NOMO-1 treated with dmso at 0.1 percent for 144 hours (cell line): ENCODE measurements around the gene RNASE8.

Experiments
- DNase-seq: peaks from one replicate; lab custom pipeline; 2025; ENCODE audit not compliant: unreplicated experiment; lab: John Stamatoyannopoulos, UW

RNASE8 gene

DNA sequence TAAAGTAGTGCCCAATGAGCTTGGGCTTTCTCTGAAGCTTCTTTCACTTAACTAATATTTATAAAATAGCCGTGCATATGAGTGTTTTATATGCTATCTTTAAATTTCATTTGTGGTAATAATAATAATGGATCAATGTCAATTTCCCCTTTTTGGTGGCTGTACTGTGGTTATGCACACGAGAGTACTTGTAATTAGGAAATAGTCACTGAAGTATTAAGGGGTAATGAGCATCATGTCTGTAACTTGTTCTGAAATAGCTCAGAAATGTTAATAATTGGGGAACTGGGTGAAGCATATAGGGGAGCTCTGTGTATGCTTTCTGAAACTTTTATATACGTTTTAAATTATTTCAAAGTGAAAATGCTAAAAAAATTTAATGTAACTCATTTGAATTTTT, 7.0 kb upstream of the RNASE8 start:
- no peak for DNase-seq

DNA sequence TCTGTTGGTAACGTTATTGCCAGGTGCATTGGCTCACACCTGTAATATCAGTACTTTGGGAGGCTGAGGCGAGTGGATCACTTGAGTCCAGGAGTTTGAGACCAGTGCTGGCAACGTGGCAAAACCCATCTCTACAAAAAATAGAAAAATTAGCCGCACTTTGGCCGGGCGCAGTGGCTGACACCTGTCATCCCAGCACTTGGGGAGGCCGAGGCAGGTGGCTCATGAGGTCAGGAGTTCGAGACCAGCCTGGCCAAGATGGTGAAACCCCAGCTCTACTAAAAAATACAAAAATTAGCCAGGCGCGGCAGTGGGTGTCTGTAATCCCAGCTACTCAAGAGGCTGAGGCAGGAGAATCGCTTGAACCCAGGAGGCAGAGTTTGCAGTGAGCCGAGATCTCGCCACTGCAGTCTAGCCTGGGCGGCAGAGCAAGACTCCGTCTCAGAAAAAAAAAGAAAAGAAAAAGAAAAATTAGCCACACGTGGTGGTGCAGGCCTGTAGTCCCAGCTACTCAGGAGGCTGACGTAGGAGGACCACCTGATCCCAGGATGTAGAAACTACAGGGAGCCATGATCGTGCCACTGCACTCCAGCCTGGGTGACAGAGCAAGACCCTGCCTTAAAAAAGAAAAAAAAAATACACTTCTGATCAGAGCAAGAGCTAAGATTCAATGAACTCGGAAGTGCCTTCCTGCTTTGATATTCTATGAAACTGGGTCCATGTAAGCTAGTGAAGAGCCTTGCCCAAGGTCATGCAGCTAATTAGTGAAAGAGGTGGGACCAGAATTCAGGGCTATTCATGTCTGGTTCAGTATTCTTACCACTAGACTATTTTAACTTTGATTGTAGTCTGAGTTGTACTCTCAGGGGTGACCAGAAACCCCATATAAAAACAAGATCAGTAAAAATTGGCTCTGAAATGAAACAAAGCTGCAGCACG, 4.2 kb upstream of the RNASE8 start:
- no peak for DNase-seq

DNA sequence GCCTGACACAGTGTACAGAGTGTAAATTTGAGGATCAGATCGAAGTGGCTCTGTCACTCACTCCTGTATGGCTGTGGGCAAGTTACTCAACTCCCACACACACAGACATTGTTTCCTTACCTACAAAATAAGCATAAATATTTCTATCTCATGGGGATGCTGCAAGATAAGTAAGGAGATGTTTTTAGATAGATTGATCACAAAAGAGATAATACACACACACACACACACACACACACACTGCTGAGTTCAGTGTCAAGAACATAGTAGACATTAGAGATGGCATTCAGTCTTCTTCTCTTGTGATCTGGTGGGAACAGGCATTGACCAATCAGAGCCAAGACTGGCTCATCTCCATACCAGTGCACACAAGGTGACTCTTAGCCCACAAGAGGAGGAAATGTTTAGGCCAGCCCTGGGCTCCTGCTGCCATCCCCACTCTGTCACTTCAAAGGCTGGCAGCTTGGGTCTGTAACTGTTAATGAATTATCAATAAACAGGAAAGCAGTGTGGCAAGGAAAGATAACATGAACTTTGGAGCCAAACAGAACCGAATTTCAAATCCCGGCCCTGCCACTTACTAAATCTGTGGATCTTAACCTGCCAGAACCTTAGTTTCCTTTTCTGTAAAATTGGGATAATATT, 3.4 kb upstream of the RNASE8 start:
- no peak for DNase-seq

DNA sequence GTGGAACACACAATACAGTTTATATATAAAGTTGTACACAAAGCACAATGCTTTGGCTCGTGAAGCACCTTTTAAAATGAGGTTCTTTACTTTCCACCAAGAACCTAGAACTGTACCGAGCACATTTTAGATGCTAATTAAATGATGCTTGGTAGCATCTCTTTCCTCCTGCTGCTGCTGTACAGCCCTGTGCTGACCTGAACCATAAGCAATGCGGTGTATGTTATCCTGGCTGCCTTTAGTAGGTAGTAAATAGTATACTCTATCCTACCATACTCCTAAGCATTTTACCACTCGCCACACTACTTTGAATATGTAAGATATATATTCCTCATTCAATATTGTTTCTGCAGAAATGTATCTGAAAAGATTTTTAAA, 2.9 kb upstream of the RNASE8 start:
- DNase-seq, result no peak

DNA sequence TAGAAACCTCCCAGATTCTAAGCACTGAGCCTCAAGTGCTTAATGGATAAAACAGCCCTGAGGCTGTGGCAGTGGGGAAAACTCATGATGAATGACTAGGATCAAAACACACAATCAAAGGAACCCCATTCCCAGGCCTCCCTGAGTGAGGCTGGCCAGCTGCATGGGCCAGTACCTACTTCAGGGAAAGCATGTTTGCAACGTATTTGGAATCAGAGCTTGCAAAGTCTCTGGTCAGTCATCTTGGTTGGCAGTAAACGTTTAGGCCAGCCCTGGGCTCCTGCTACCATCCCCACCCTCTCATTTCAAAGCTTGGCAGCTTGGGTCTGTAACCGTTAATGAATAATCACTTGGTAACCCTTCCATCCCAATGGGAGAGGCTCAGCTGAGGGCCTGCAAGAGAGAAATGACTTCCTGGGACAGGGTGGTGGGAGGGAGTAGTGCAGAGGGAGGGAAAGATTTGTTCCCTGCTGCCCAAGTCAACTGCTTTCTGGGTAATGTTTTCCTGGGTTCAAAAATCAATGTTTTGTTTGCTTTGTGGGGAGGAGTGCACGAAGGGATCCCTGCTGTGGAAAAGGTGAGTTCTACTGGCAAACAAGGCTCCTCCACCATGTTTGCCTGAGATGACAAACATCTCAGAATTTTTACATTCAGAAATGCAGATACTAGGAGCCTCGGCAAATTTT, 2.0 kb upstream of the RNASE8 start:
- no peak for DNase-seq

DNA sequence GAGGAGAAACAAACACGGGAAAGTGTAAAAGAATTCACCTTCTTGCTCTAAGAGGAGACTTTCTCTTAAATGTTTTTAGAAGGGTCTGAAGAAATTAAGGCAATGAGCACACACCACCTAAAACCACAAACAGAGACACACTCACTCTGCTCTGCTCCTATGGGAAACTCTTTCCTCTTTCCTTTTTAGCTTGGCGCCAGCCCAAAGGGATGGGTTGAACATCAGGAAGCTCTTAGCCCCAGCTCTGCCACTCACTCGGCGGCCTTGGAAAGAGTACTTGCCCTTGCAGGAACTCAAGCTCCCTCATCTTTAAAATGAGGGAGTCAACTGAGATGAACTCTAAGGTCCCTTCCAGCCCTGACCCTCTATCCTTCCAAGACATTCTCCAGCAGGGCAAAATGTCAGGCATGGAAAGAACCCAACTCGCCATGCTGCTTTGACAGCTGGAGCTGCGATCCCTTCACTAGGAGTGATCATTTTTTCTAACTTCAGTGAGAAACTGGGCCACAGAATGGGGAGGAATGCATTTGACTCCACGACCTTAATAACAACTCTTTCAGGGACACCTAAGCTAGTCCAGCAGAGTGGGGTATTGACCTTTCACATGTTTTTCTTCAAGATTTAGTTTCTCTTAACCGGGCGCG, 980 bp upstream of the RNASE8 start:
- DNase-seq, result no peak

DNA sequence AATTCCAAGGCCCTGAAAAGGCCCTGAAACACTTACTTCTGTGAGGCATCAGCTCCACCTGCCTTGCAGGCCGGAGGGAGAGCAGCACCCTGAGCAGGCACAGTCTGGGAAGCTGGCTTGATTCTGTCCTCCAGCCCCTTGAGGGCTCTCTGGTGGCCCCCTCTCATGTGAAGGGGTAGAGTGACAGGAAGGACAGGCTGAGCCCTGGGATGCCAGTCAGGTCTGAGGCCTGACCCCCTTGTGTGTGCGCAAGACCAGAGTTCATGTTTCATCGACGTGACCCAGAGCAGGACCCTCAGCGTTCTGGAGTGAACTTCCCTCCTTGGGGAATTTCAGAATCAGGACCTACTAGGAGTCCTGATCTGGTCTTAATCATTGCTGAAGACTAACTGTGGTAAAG, 1.3 kb downstream of the RNASE8 start:
- no peak for DNase-seq

DNA sequence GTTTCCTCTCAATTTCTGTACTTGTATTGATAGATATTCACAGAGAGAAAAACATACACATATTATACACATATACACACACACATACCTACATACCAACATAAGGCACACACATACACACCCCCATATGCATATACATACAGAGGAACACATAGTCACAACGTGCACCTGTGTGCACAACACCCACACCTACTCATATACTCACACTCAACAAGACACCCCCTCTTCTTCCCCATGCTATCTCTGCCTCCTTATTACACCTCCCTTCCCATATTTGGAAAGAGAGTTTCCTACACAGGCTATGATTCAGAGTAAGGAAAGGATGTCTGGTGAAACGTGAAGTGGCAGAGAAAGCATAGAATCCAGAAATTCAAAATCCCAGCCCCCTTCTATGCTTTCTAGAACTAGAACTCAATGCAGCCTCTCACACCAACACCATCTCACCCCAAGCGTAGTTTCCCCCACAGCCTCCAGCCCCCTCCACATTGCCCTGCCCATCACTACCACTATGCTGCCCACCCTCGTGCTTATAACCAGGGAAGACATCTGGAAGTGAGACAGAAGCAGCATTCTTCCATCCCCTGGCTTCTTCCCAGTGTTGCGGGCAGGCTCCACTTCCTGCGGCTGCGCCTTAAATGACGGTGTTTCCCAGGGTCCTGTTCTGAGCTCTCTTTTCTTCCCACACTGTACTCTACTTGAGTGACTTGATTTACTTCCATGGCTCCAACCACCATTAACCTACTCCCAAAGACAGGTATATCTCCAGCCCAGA, 2.4 kb downstream of the RNASE8 start:
- DNase-seq, result no peak

DNA sequence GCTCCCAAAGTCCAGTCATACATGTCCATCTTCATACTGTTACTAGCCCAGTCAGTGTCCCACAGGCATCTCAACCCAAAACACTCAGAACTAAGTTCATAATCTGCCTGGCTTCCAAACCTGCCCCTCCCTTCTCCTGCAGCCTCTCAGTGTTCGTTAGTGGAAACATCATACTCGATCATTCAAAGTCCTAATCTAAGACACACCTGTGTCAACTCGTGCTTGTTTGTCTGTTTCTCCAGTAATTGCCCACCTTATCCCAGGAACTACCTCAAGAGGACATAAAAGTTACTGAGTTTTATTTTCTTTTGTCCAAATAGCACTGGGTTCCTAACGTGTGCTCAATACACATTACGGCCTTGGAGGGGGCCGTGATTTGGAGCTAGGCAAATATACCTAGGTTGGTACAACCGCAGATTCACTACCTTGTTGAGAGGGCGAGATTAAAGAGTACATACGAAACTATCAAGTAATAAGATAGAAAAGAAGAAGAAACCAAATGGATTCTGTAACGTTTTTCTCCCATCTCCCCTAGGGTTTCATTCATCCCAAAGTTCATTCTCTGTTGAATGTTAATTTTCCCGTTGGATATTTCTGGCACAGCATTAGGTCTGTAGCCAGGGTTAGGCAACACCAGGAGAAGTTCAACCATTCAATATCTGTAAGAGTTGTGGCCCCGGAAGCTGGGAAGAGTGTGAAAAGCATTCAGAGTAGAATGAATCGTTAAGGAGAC, 3.2 kb downstream of the RNASE8 start:
- DNase-seq, result no peak

DNA sequence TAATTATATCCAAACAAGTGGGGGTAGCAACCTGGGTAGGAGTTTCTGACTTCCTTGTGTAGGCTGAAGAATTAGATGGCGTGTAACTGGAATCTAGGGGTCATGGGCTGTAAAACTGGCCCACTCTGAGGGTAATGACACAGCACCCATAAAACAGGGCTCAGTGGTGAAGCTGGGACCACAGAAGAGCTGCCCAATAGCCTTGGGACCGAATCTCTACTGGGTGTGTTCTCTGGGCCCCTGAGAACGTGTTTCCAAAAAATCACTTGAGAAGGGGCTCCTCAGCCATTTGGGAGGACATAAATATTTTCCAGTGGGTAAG, 3.7 kb downstream of the RNASE8 start:
- no peak for DNase-seq

DNA sequence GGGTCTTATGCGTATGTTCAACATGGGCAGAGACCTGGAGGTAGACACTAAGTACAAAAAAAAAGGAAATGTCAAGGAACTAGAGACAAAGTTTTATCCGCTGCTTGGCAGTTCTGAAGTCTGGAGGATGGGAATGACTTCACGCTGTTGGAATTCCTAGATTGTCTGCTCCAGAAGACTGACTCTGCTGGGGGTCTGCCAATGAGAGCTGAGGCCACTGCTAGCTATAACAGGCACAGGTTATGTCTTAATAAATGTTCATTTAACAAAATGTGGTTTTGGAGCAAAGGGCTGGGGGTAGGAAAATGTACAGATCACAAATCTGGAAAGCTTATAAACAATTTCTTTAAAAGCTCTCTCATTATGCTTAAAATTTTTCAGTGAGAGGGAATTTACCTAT, 5.9 kb downstream of the RNASE8 start:
- no peak for DNase-seq

DNA sequence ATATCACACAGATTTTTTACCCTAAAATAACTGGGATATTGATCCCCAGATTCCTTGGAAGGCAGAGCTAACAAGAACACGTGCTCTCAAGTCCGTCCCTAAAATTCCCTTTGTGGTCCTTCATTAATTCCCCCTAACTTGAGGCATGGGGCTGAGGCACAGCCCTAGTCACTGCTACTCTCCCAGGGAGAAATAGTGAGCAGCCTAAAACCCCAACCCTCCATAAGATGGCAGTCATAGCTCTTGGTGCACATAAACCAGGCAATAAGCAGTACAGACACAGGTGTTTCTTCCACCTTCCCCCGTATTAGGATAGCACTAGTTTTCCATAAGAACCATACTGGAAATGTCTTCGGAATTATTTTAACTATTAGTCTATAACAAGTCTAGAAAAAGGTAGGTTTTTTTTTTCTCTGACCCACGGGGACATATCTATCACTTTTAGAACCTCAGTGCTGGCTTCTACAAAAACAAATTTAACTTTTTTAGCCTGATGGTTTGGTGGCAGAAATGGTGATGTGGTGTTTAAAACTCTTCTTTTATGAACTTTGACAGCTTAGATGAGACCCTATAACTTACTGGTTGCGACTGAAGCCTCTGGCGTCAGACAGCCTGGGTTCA, 9.4 kb downstream of the RNASE8 start:
- DNase-seq, result no peak

DNA sequence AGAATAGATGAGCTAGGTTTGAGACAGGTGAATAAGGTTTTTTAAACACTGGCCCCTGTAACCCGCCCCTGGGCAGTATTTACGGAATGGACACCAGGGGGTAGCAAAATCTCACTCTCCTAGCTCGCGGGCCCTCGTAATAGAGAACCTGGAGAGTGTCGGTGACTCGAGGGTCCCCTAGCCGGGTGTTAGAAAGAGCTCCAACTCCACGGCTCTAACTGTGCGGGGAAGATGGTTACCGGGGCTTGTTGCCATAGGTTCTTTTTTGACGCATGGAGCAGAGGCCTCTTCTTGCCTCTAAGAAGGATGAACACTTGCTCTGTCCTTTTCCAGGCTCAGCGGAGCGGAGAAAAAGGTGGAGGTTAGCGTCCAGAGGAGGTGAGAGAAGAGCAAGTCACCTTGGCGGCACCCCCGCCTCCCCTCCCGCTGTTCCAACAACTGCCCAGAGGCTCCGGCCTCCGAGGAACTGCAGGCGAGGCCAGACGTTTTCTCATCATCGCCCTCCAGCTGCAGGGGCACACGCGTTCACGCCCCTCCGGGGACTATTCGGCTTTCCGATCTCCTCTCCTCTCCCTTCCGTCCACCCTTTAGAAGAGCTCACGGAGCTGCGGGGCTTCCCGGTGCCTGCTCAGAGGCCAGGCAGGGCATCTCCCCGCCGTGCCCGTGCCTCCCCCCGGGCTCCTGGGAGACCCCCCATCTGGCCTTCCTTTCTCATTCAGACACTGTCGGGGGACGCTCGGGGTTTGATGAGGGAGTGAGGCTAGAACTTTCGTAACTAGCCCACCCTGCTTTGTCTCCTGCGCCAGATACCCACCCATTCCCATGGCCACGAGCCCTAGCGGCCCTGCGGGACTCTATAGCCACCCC, 11.1 kb downstream of the RNASE8 start:
- peak; percentile 49 for DNase-seq

DNA sequence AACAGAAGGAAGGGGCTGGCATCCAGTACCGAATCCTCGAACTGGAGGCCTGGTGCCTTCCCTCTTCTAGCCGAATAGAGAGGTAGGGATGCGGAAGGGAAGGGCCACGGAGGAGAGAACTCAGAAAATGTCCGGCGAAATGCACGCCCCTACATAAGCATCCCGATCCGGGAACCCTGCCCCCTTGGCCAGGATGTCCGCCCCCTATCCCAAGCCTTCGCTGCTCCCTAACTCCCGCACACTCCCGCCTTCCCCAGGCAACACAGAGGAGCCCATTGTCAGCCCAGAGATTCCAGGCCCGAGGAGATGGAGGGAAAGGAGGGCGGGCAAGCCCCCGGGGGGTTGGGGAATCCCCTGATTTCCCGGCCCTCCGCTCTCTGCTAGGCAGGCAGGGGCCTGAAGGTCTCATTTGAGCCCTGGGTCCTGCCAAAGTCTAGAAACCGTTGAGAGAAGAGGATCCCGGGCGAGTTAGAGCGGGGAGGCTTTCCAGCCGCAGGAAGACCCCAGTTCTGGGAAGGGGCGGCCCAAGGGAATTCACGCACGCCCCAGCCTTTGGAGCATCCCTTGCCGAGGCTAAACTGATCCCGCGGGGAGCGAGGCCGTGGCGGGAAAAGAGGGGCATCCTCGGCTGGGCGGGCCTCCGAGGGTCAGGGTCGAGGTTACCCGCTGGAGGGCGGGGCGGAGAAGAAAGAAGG, 11.9 kb downstream of the RNASE8 start:
- no peak for DNase-seq

DNA sequence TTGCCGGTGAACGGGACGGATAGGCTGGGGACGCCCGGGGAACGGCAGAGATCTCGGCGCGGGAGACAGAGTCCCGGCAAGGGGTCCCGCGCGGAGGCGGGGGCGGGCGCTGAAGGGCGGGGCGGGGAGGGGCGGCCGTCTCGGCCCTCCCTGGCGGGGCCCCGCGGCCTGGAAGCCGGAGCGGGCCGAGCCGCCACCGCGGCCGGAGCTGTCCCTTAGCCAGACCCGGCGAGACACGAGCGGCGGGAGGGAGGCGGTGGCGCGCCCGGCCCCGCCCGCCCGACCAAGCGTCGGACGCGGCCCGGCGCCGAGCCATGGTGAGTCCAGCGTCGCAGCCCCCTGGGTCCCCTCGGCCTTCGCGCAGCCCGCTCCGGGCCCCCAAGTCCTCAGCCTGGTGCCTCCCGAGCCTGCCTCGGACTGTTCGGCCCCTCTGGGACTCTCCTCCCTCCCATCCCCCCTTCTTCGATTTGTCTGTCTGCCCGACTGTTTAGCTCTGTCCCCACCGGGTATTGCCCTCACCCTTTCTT, 12.5 kb downstream of the RNASE8 start, which contains the start of gene ARHGEF40:
Gene ARHGEF40, plus strand, starts transcription at position 222 of the 527 bp plus-strand sequence. Its CDS starts 93 bp downstream, at position 315.
- peak; percentile 5 for DNase-seq

DNA sequence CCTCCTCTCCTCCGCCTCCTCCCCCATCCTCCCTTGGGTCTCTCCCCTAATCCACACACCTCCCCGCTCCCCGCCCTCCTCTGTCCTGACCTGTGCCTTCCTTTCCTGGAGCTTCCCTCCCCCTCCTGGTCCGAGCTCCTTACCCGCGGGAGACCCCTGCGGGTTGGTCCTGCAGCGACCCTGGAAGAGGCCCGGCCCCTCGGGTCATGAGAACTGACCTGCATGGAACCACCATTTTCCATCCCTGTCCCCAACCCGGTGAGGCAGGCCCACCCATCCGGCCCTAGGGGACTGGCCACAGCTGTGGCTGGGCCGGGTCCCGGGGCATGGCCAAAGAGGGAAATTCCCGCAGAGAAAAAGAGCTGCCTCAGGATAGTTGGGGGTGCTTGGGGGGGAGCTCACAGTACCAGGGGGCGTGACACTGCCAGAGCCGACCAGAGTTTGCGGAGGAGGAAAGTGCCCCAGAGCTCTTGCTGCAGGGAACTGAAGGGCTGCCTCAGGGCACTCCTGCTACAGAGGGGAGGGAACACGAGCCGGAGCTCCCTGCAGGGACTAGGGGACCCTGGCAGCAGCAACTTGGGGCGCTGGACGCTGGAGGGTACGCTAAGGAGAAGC, 13.1 kb downstream of the RNASE8 start:
- DNase-seq, result peak; percentile 40
